Glomerular endothelial cell (primary cell): ENCODE results near the gene SLC10A1. TPM values are rescaled to one million over a fixed set of nuclear protein-coding genes. Genes with fewer than 3 reads are reported as not detected.

ENCODE experiments used
- DNase-seq: peaks from one replicate; pipeline ENCODE4 v3.0.0-alpha.2; 2011; ENCODE audit warnings: low read depth, low spot score; ENCODE audit errors: extremely low read depth
- total RNA-seq: library from RNA; depleted of rRNA; stranded (reverse); fragments of >200 nt; gene quantifications from 2 replicates; pipeline ENCODE4 v1.2.3, GENCODE V29; 2015

Gene SLC10A1
- total RNA-seq, 1 donor from 2014 or later: not detected

- DNase-seq: no peak
Measured at GRCh38 chr14:69726761-69727511, 70.1 kb downstream of the SLC10A1 start.

Other genes with a start within 250 kb of the SLC10A1 start
- gene CCDC177, start 222.4 kb downstream of the SLC10A1 start, total RNA-seq: not detected in 2 replicates
- 27.3 and 54.1 TPM in 2 replicates for gene SUSD6, start 185.6 kb downstream of the SLC10A1 start, total RNA-seq
- 108 and 197 TPM in 2 replicates for gene SRSF5, start 30.1 kb downstream of the SLC10A1 start, total RNA-seq
- gene SMOC1, start 82.2 kb upstream of the SLC10A1 start, total RNA-seq: 1.1 TPM in 1 of 2 replicates, not detected in the other